ENCODE results near the gene RIN1. TPM values are rescaled to one million over a fixed set of nuclear protein-coding genes. Genes with fewer than 3 reads are reported as not detected.

The RIN1 gene
- total RNA-seq, 4 donors from 2014 or later = 1.8 to 26.6 (median 8.6) TPM

GRCh38 chr11:66294626-66295620, 41.3 kb downstream of the RIN1 start:
- H3K9me3 ChIP-seq = no peaks in the 10 kb centered on the region
- H3K27ac ChIP-seq = no peak overlapping the region
- H3K36me3 ChIP-seq = no peaks in the 10 kb centered on the region
- TF ChIP-seq POLR2A (IDR thresholded peaks at IDR 0.05) (no peak), CTCF (IDR thresholded peaks at IDR 0.05) (no peak)
- no peak for DNase-seq
- H3K4me1 ChIP-seq = peaks cover 0 to 7% of the 10 kb centered on the region in 2 donors
- intact Hi-C loops (cut with DNase I; ENCODE audit: low total_unique reads) = no loop called here
- H3K4me3 ChIP-seq = no peak overlapping the region
- peaks cover 7 to 13% of the 10 kb centered on the region in 2 donors for H3K27me3 ChIP-seq

GRCh38 chr11:66293777-66294625, 42.2 kb downstream of the RIN1 start:
- TF ChIP-seq POLR2A (IDR thresholded peaks at IDR 0.05) = no peak
- TF ChIP-seq CTCF (IDR thresholded peaks at IDR 0.05) = no peak
- intact Hi-C loops (cut with DNase I; ENCODE audit: low total_unique reads) = no loop called here
- H3K27me3 ChIP-seq = peaks cover 7 to 13% of the 10 kb centered on the region in 2 donors

GRCh38 chr11:66293352-66293751, 42.9 kb downstream of the RIN1 start:
- Histone ChIP-seq H3K4me3 (no peak overlapping the region), H3K36me3 (no peaks in the 10 kb centered on the region), H3K9me3 (no peaks in the 10 kb centered on the region), H3K27me3 (peaks cover 7 to 13% of the 10 kb centered on the region in 2 donors), H3K4me1 (peaks cover 0 to 13% of the 10 kb centered on the region in 2 donors), H3K27ac (no peak overlapping the region)
- TF ChIP-seq CTCF (IDR thresholded peaks at IDR 0.05) = no peak
- no peak for TF ChIP-seq POLR2A (IDR thresholded peaks at IDR 0.05)
- DNase-seq = no peak
- intact Hi-C loops (cut with DNase I; ENCODE audit: low total_unique reads) = no loop called here

More at GRCh38 chr11:66293777-66294625, 42.2 kb downstream of the RIN1 start:
- no peak overlapping the region for H3K27ac ChIP-seq
- no peaks in the 10 kb centered on the region for H3K36me3 ChIP-seq
- H3K4me3 ChIP-seq = no peak overlapping the region
- DNase-seq = no peak
- H3K9me3 ChIP-seq = no peaks in the 10 kb centered on the region
- peaks cover 0 to 13% of the 10 kb centered on the region in 2 donors for H3K4me1 ChIP-seq

DNA sequence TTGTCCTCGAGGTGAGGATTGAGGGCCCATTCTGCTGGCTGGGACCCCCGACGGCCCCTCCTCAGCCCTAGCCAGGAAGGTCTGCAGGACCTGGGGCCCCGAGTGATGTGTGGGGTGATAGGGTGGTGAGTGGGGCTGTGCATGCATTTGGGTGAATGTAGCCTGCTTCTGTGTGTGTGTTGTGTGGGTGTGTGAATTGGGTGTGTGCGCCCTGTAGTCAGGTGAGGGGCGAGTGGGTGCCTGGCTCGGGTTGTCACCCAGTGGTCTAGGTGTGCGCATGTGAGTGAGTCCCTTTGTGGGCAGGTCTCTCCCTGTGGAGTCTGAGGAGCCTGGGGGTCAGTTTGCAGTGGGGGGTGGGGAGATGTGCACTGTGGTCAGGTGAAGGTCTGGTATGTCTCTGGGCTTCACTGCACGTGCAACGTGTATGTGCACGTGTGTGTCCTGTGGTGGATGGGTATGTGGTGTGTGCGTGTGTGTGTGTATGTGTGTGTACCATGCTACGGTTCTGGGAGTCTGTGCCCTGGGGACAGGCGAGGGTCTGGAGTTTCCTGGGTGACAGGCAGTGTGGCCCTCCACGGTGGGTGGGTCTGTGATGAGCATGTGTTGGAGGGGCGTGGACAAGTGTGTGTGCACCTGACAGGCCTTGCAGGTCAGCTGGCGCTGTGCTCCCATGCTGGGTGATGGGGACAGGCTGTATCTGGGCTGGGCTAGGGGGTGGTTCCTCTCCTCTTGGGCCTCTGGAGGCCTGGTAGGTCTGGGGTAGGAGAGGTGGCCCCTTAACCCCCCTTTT, 43.5 kb downstream of the RIN1 start:
- H3K4me3 ChIP-seq = no peak overlapping the region
- no peak overlapping the region for H3K27ac ChIP-seq
- peaks cover 0 to 15% of the 10 kb centered on the region in 2 donors for H3K4me1 ChIP-seq
- no peaks in the 10 kb centered on the region for H3K9me3 ChIP-seq
- H3K36me3 ChIP-seq = no peaks in the 10 kb centered on the region
- peaks cover 7 to 13% of the 10 kb centered on the region in 2 donors for H3K27me3 ChIP-seq
- intact Hi-C loops (cut with DNase I; ENCODE audit: low total_unique reads) = no loop called here
- DNase-seq = no peak
- no peak for TF ChIP-seq CTCF (IDR thresholded peaks at IDR 0.05)
- no peak for TF ChIP-seq POLR2A (IDR thresholded peaks at IDR 0.05)

Measured in uterus (tissue), 4 donors.